Thyroid gland (tissue), 4 donors: ENCODE results near the gene CLK4.

Experiments used
- POLR2A ChIP-seq, 2 donors: fragments of 450-650 bp; IDR thresholded peaks; one replicate each; pipeline ENCODE4 v1.6.1; 2017; ENCODE audit warnings: antibody characterized with exemption in 2 of 2, mild to moderate bottlenecking in 2 of 2, moderate library complexity in 1 of 2
- TF ChIP-seq, protein P1 (sequence below), 6 experiments: fragments of 200-600 bp in 3 of 6; fragments of 450-650 bp in 3 of 6; sonication (generic) in 3 of 6; IDR thresholded peaks; one replicate each; pipeline ENCODE4 v1.5.1; 2016 to 2019; ENCODE audit warnings: antibody characterized with exemption in 6 of 6, mild to moderate bottlenecking in 2 of 6, inconsistent platforms in 1 of 6, moderate library complexity in 1 of 6

DNA sequence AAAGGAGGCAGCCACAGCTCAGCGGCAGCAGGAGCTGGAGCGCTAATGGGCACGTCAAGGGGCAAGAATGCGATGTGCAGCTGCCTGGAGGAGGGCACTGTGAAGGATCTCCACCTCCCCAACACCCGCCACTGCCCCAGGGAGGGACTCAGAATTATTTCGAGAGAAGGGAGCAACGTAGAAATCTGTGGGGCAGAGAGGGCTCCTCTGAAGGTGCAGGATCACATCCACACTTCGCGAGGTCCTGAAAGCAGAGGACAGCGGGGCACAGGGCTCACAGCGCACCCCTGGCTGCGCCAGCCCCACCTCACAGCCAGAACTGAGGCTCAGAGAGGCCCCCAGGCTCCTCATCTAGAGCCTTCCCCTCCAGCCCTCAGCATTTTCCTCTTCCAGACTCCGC, 44.6 kb downstream of the CLK4 start:
- TF ChIP-seq POLR2A (IDR thresholded peaks at IDR 0.05), result no peak
- TF ChIP-seq, protein P1, sequence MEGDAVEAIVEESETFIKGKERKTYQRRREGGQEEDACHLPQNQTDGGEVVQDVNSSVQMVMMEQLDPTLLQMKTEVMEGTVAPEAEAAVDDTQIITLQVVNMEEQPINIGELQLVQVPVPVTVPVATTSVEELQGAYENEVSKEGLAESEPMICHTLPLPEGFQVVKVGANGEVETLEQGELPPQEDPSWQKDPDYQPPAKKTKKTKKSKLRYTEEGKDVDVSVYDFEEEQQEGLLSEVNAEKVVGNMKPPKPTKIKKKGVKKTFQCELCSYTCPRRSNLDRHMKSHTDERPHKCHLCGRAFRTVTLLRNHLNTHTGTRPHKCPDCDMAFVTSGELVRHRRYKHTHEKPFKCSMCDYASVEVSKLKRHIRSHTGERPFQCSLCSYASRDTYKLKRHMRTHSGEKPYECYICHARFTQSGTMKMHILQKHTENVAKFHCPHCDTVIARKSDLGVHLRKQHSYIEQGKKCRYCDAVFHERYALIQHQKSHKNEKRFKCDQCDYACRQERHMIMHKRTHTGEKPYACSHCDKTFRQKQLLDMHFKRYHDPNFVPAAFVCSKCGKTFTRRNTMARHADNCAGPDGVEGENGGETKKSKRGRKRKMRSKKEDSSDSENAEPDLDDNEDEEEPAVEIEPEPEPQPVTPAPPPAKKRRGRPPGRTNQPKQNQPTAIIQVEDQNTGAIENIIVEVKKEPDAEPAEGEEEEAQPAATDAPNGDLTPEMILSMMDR (IDR thresholded peaks at IDR 0.05), result no peak
